ENCODE measurements around the gene RBM45.

RBM45 gene

DNA sequence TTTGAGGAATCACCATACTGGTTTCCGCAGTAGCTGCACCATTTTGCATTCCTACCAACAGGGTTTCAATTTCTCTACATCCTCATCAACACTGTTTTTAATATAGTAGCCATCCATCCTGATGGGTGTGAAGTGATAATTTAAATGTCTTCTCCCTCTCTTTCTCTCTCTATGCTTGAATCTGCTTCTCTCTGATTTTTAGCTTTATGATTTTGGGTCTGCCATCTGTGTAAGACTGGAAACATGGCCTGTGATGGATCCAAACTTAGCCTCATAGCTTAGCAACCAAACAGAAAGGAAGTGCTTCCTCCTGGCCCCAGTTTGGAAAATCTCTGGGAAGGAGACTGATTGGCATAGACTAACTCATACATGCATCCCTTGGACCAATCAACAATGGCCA lies 48.4 kb downstream of the RBM45 start:
- no peak for DNase-seq (ENCODE audit: low read depth)
- no peak overlapping the region for H3K4me3 ChIP-seq (ENCODE audit: low read depth, low read length)
- TF ChIP-seq, protein P1, sequence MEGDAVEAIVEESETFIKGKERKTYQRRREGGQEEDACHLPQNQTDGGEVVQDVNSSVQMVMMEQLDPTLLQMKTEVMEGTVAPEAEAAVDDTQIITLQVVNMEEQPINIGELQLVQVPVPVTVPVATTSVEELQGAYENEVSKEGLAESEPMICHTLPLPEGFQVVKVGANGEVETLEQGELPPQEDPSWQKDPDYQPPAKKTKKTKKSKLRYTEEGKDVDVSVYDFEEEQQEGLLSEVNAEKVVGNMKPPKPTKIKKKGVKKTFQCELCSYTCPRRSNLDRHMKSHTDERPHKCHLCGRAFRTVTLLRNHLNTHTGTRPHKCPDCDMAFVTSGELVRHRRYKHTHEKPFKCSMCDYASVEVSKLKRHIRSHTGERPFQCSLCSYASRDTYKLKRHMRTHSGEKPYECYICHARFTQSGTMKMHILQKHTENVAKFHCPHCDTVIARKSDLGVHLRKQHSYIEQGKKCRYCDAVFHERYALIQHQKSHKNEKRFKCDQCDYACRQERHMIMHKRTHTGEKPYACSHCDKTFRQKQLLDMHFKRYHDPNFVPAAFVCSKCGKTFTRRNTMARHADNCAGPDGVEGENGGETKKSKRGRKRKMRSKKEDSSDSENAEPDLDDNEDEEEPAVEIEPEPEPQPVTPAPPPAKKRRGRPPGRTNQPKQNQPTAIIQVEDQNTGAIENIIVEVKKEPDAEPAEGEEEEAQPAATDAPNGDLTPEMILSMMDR (conservative IDR thresholded peaks at IDR 0.05; ENCODE audit: low read depth, low read length), result no peak

DNA sequence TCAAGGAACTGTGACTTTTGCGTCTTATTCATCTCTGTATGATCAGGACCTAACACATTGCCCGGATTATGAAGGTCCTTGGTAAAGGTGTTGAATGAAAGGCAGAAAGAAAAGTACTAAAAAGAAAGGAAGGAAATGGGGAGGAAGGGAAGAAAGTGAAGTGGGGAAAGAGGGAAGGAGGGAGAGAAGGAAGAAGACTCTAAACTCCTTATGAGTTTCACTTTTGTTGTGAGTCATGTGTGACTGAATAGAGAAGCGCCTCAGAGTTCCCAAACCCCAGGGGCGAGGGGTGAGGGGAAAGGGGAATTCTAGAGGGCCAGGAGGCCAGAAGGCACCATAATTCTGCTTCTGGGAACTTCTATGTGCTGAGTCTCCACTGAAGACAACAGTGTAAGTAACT lies 51.2 kb downstream of the RBM45 start:
- TF ChIP-seq, protein P1 (conservative IDR thresholded peaks at IDR 0.05; ENCODE audit: low read depth, low read length), result no peak
- H3K4me3 ChIP-seq (ENCODE audit: low read depth, low read length), result no peak overlapping the region
- DNase-seq (ENCODE audit: low read depth), result peak; percentile 6

DNA sequence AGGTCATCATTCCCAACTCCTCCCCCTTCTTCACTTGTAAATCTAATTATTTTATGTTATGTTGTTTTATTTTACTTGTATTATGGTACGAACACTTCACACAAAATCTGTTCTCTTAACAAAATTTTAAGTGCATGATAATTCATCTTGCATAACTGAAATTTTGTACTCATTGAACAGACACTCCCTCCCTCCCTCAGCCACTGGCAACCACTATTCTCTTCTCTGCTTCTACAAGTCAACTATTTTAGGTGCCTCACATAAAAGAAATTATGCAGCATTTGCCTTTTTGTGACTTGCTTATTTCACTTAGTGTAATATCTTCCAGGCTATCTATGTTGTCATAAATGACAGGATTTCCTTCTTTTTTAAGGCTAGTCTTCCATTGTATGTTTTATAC lies 51.7 kb downstream of the RBM45 start:
- no peak overlapping the region for H3K4me3 ChIP-seq (ENCODE audit: low read depth, low read length)
- TF ChIP-seq, protein P1 (conservative IDR thresholded peaks at IDR 0.05; ENCODE audit: low read depth, low read length), result no peak
- no peak for DNase-seq (ENCODE audit: low read depth)

DNA sequence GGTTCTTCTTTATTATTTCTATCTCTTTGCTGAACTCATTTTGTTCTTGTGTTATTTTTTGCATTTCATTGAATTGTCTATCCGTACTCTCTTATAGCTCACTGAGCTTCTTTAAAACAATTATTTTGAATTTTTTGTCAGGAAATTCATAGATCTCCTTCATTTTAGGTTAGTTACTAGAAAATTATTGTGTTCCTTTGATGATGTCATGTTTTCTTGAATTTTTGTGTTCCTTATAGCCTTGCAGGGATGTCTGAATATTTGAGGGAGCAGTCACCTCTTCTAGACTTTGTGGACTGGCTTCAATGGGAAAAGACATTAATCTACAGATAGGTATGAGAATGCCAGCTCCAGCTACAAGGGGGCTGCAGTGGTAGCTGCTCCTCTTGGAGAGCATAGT lies 61.4 kb downstream of the RBM45 start:
- TF ChIP-seq, protein P1 (conservative IDR thresholded peaks at IDR 0.05; ENCODE audit: low read depth, low read length), result no peak
- DNase-seq (ENCODE audit: low read depth), result no peak
- no peak overlapping the region for H3K4me3 ChIP-seq (ENCODE audit: low read depth, low read length)

DNA sequence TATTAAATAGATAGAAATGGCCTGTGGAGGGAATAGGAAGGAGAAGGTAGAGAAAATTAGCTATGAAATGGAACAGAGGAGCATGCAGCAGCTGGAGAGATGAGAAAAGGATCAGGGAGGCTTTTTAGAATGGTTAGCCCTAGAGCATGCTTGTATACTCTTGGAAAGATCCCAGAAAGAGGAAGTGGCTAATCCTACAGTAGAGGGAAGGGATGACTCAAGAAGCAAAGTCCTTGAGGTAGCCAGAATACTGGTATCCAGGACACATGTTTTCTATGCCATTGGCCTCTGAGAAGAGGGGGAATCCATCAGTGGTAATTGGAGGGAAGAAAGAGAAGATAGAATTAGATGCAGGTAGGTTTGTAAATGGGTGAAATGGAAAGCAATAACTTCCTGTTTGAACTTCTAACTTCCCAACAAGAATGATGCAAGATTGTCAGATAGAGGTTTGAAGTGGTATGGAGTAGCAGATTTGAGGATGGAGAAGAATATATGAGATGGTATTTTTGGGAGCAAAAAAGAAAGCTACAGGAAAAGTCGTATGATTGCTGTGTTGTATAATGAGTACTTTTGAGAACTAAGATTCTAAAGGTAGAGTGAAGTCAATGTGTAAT lies 64.9 kb downstream of the RBM45 start:
- no peak overlapping the region for H3K4me3 ChIP-seq (ENCODE audit: low read depth, low read length)
- DNase-seq (ENCODE audit: low read depth), result peak; percentile 21
- TF ChIP-seq, protein P1 (conservative IDR thresholded peaks at IDR 0.05; ENCODE audit: low read depth, low read length), result no peak
